Measurements from ENCODE around the gene ZFP90.

Gene ZFP90

GRCh38 chr16:68496689-68497088 lies 42.4 kb upstream of the ZFP90 start:
- Histone ChIP-seq H3K9me3 (replicated peaks in 1 of 11) (peaks cover 16 to 36% (median 24%) of the 10 kb centered on the region in 11 experiments), H3K36me3 (peaks cover 0 to 9% (median 0%) of the 10 kb centered on the region in 11 experiments; a peak in 1 of 22 replicates), H3K4me2 (peak overlapping the region in 6 of 11 experiments; percentile 4 to 44 (median 31); a peak in 10 of 22 replicates), H4K20me1 (no peaks in the 10 kb centered on the region), H3K4me3 (no peak overlapping the region), H3K9ac (no peak overlapping the region), H3K4me1 (peaks cover 16 to 50% (median 38%) of the 10 kb centered on the region in 10 experiments), H3K27ac (no peak overlapping the region), H3K27me3 (no peaks in the 10 kb centered on the region)
- peak in 1 of 11 experiments; percentile 29; a peak in 1 of 22 replicates for TF ChIP-seq Cebpa-rat (IDR thresholded peaks at IDR 0.05)

GRCh38 chr16:68499006-68499405 lies 40.1 kb upstream of the ZFP90 start:
- Histone ChIP-seq H4K20me1 (no peaks in the 10 kb centered on the region), H3K4me2 (peak overlapping the region; percentile 10 to 61 (median 44); a peak in 21 of 22 replicates), H3K9me3 (replicated peaks in 1 of 11) (peaks cover 7 to 24% (median 15%) of the 10 kb centered on the region in 11 experiments), H3K4me3 (no peak overlapping the region), H3K4me1 (peaks cover 8 to 40% (median 31%) of the 10 kb centered on the region in 10 experiments; a peak in 19 of 20 replicates), H3K9ac (no peak overlapping the region), H3K27me3 (no peaks in the 10 kb centered on the region), H3K36me3 (0 out of 22 replicates have a peak, but pooled peaks cover 0 to 5% (median 0%) of the 10 kb centered on the region in 11 experiments), H3K27ac (no peak overlapping the region)
- TF ChIP-seq Cebpa-rat (IDR thresholded peaks at IDR 0.05) = no peak

GRCh38 chr16:68503334-68503733 lies 35.8 kb upstream of the ZFP90 start:
- H3K9me3 ChIP-seq (replicated peaks in 1 of 11) = peaks cover 0 to 5% (median 0%) of the 10 kb centered on the region in 11 experiments; a peak in 3 of 22 replicates
- H3K27ac ChIP-seq = no peak overlapping the region
- no peak overlapping the region for H3K4me3 ChIP-seq
- no peak for TF ChIP-seq Cebpa-rat (IDR thresholded peaks at IDR 0.05)
- no peaks in the 10 kb centered on the region for H3K27me3 ChIP-seq
- peaks cover 8 to 26% (median 20%) of the 10 kb centered on the region in 10 experiments; a peak in 19 of 20 replicates for H3K4me1 ChIP-seq
- no peaks in the 10 kb centered on the region for H3K36me3 ChIP-seq
- H3K4me2 ChIP-seq = peak overlapping the region in 7 of 11 experiments; percentile 10 to 52 (median 47); a peak in 12 of 22 replicates
- H4K20me1 ChIP-seq = no peaks in the 10 kb centered on the region
- H3K9ac ChIP-seq = no peak overlapping the region

- Histone ChIP-seq H4K20me1 (no peaks in the 10 kb centered on the region), H3K9ac (no peak overlapping the region)
Observed at GRCh38 chr16:68504066-68504465, 35.0 kb upstream of the ZFP90 start.

GRCh38 chr16:68506331-68507053 lies 32.6 kb upstream of the ZFP90 start:
- H3K9me3 ChIP-seq (replicated peaks in 1 of 11) = peaks cover 0 to 7% (median 5%) of the 10 kb centered on the region in 11 experiments; a peak in 8 of 22 replicates
- H4K20me1 ChIP-seq = no peaks in the 10 kb centered on the region
- no peak overlapping the region for H3K27ac ChIP-seq
- no peaks in the 10 kb centered on the region for H3K27me3 ChIP-seq
- no peak overlapping the region for H3K4me2 ChIP-seq
- no peak for TF ChIP-seq Cebpa-rat (IDR thresholded peaks at IDR 0.05)
- no peak overlapping the region for H3K9ac ChIP-seq
- H3K4me3 ChIP-seq = no peak overlapping the region
- H3K36me3 ChIP-seq = no peaks in the 10 kb centered on the region
- peaks cover 8 to 16% (median 13%) of the 10 kb centered on the region in 10 experiments; a peak in 16 of 20 replicates for H3K4me1 ChIP-seq

More at GRCh38 chr16:68504066-68504465, 35.0 kb upstream of the ZFP90 start:
- Histone ChIP-seq H3K4me1 (peaks cover 2 to 19% (median 12%) of the 10 kb centered on the region in 10 experiments; a peak in 19 of 20 replicates), H3K27ac (no peak overlapping the region), H3K9me3 (replicated peaks in 1 of 11) (no peaks in the 10 kb centered on the region), H3K4me2 (peak overlapping the region in 7 of 11 experiments; percentile 10 to 52 (median 47); a peak in 13 of 22 replicates), H3K4me3 (no peak overlapping the region), H3K27me3 (no peaks in the 10 kb centered on the region), H3K36me3 (no peaks in the 10 kb centered on the region)
- no peak for TF ChIP-seq Cebpa-rat (IDR thresholded peaks at IDR 0.05)

- no peak overlapping the region for H3K9ac ChIP-seq
- TF ChIP-seq Cebpa-rat (IDR thresholded peaks at IDR 0.05) = no peak
- no peak overlapping the region for H3K4me2 ChIP-seq
- H3K27me3 ChIP-seq = no peaks in the 10 kb centered on the region
- H3K4me1 ChIP-seq = peaks cover 11 to 26% (median 16%) of the 10 kb centered on the region in 10 experiments; a peak in 16 of 20 replicates
- no peaks in the 10 kb centered on the region for H4K20me1 ChIP-seq
- H3K4me3 ChIP-seq = no peak overlapping the region
- H3K36me3 ChIP-seq = no peaks in the 10 kb centered on the region
- H3K9me3 ChIP-seq (replicated peaks in 1 of 11) = peaks cover 0 to 7% (median 5%) of the 10 kb centered on the region in 11 experiments; a peak in 8 of 22 replicates
- no peak overlapping the region for H3K27ac ChIP-seq
Observed at GRCh38 chr16:68508013-68508412, 31.1 kb upstream of the ZFP90 start.

- Histone ChIP-seq H3K4me3 (no peak overlapping the region), H3K36me3 (no peaks in the 10 kb centered on the region), H4K20me1 (no peaks in the 10 kb centered on the region), H3K27me3 (no peaks in the 10 kb centered on the region), H3K4me1 (peaks cover 4 to 26% (median 8%) of the 10 kb centered on the region in 10 experiments; a peak in 16 of 20 replicates), H3K9ac (no peak overlapping the region), H3K9me3 (replicated peaks in 1 of 11) (peaks cover 0 to 7% (median 5%) of the 10 kb centered on the region in 11 experiments; a peak in 8 of 22 replicates), H3K27ac (no peak overlapping the region), H3K4me2 (no peak overlapping the region)
- TF ChIP-seq Cebpa-rat (IDR thresholded peaks at IDR 0.05) = no peak
Observed at GRCh38 chr16:68508641-68509240, 30.4 kb upstream of the ZFP90 start.

- no peak overlapping the region for H3K4me2 ChIP-seq
- no peaks in the 10 kb centered on the region for H3K27me3 ChIP-seq
- H3K27ac ChIP-seq = no peak overlapping the region
- H3K9ac ChIP-seq = no peak overlapping the region
- H3K9me3 ChIP-seq (replicated peaks in 1 of 11) = peaks cover 0 to 7% (median 5%) of the 10 kb centered on the region in 11 experiments; a peak in 8 of 22 replicates
- no peak overlapping the region for H3K4me3 ChIP-seq
- H3K4me1 ChIP-seq = peaks cover 0 to 26% (median 4%) of the 10 kb centered on the region in 10 experiments; a peak in 8 of 20 replicates
- no peaks in the 10 kb centered on the region for H3K36me3 ChIP-seq
- no peaks in the 10 kb centered on the region for H4K20me1 ChIP-seq
- no peak for TF ChIP-seq Cebpa-rat (IDR thresholded peaks at IDR 0.05)
Observed at GRCh38 chr16:68509381-68509780, 29.7 kb upstream of the ZFP90 start.

- H3K36me3 ChIP-seq = no peaks in the 10 kb centered on the region
- H3K4me3 ChIP-seq = no peak overlapping the region
- no peak overlapping the region for H3K9ac ChIP-seq
- no peaks in the 10 kb centered on the region for H4K20me1 ChIP-seq
- peaks cover 0 to 26% (median 3%) of the 10 kb centered on the region in 10 experiments; a peak in 7 of 20 replicates for H3K4me1 ChIP-seq
- no peaks in the 10 kb centered on the region for H3K27me3 ChIP-seq
- H3K27ac ChIP-seq = no peak overlapping the region
- peak overlapping the region in 4 of 11 experiments; percentile 35 to 77 (median 58); a peak in 7 of 22 replicates for H3K4me2 ChIP-seq
- TF ChIP-seq Cebpa-rat (IDR thresholded peaks at IDR 0.05) = no peak
- peaks cover 0 to 7% (median 5%) of the 10 kb centered on the region in 11 experiments; a peak in 8 of 22 replicates for H3K9me3 ChIP-seq (replicated peaks in 1 of 11)
Observed at GRCh38 chr16:68510775-68511174, 28.3 kb upstream of the ZFP90 start.

Data from BLaER1 treated with 17β-estradiol and CSF1 and Interleukin-3, amounts not matched to agents 10 nM and 100 nM (cell line).